ENCODE measurements around the gene ABCA8.
"Not testable (repeated sequence)": the region's sequence is repeated elsewhere in the genome, so short reads cannot be mapped to it uniquely, and the experiment has no call there.

ABCA8 gene

DNA sequence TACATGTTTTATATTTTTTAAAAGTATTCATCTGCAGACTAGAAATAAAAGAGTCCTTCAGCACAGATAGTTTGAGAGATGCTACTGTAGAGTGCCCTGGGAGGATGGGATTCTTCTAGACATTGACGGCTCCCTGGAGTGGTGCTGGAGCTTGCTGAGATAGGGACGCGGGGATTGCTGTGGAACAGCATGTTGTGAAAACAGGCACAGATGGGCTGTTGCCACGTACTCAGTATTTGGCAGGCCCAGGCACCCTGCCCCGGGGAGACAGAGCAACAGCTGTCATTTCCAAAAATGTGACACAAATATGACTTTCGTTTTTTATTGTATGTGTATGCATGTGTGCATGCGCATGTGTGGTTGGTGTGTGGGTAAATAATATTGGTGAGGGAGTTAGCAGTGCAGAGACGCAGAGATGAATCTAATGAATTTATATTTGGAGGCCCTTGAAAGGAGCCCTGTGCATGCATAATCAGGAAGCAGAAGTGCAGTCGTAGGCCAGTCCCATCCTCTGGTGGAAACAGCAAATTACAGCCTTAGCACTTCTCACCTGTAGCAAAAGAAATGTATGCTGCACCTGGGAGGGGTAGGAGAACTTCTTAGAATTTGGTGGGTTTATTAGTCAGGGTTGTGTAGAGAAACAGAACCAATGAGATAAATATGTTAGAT, 6.2 kb upstream of the ABCA8 start:
- no peak overlapping the region for H3K27ac ChIP-seq (ENCODE audit: low read depth, low read length)
- H3K4me3 ChIP-seq (ENCODE audit: insufficient read depth, low read length, poor library complexity, severe bottlenecking): no peak overlapping the region
- H3K27me3 ChIP-seq (ENCODE audit: low read length): no peaks in the 10 kb centered on the region
- no peaks in the 10 kb centered on the region for H3K36me3 ChIP-seq (ENCODE audit: low read length)
- H2AFZ ChIP-seq (ENCODE audit: low read depth, low read length, severe bottlenecking): no peak overlapping the region
- no peaks in the 10 kb centered on the region for H3K79me2 ChIP-seq (ENCODE audit: insufficient read depth, low read length)
- no peaks in the 10 kb centered on the region for H4K20me1 ChIP-seq (ENCODE audit: low read depth, low read length)
- H3K4me2 ChIP-seq (ENCODE audit: low read depth, low read length, poor library complexity, severe bottlenecking): no peak overlapping the region
- H3K9me2 ChIP-seq (replicated peaks; ENCODE audit: insufficient read depth, low read length): no peaks in the 10 kb centered on the region
- TF ChIP-seq CTCF (IDR thresholded peaks at IDR 0.05; ENCODE audit: insufficient read depth, low read length, poor library complexity, severe bottlenecking): no peak
- no peak for TF ChIP-seq EZH2phosphoT487 (conservative IDR thresholded peaks at IDR 0.05; ENCODE audit: low read length)
- H3K9ac ChIP-seq (ENCODE audit: low read length): no peak overlapping the region
- H3F3A ChIP-seq (ENCODE audit: insufficient read depth): no peaks in the 10 kb centered on the region
- no peaks in the 10 kb centered on the region for H3K9me3 ChIP-seq (ENCODE audit: insufficient read depth, low read length)

DNA sequence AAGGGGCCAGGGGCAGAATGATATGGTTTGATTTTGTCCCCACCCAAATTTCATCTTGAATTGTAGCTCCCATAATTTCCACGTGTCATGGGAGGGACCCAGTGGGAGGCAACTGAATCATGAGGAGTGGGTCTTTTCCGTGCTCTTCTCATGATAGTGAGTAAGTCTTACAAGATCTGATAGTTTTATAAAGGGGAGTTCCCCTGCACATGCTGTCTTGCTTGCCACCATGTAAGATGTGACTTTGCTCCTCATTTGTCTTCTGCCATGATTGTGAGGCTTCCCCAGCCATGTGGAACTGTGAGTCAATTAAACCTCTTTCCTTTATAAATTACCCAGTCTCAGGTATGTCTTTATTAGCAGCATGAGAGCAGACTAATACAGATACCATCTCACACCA, 3.9 kb upstream of the ABCA8 start:
- not testable (repeated sequence) for H3K27ac ChIP-seq (ENCODE audit: low read depth, low read length); H3K4me2 ChIP-seq (ENCODE audit: low read depth, low read length, poor library complexity, severe bottlenecking); H3K36me3 ChIP-seq (ENCODE audit: low read length); H4K20me1 ChIP-seq (ENCODE audit: low read depth, low read length); H3K4me3 ChIP-seq (ENCODE audit: insufficient read depth, low read length, poor library complexity, severe bottlenecking); H2AFZ ChIP-seq (ENCODE audit: low read depth, low read length, severe bottlenecking); H3K9ac ChIP-seq (ENCODE audit: low read length); H3K79me2 ChIP-seq (ENCODE audit: insufficient read depth, low read length); H3K9me2 ChIP-seq (replicated peaks; ENCODE audit: insufficient read depth, low read length); H3K9me3 ChIP-seq (ENCODE audit: insufficient read depth, low read length); H3K27me3 ChIP-seq (ENCODE audit: low read length); H3F3A ChIP-seq (ENCODE audit: insufficient read depth)

DNA sequence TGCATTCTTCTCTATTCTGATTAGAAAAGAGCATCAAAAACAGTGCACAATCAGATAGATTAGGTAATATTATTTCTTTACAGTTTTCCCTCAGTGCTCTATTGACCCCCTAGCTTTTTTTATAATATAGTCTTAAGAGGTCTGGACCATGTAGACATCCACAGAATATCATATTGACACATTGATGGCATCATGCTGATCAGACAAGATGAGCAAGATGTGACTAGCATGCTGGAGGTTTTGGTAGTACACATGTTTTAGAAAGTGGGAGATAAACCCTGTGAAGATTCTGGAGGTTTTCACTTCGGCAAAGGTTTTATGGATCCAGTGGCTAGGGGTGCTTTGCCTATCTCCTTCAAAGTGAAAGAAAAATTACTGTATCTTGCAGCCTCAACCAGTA, 2.8 kb upstream of the ABCA8 start:
- Histone ChIP-seq H3F3A (ENCODE audit: insufficient read depth) (no peaks in the 10 kb centered on the region), H3K79me2 (ENCODE audit: insufficient read depth, low read length) (no peaks in the 10 kb centered on the region), H3K9me2 (replicated peaks; ENCODE audit: insufficient read depth, low read length) (no peaks in the 10 kb centered on the region), H4K20me1 (ENCODE audit: low read depth, low read length) (no peaks in the 10 kb centered on the region), H2AFZ (ENCODE audit: low read depth, low read length, severe bottlenecking) (no peak overlapping the region), H3K27me3 (ENCODE audit: low read length) (no peaks in the 10 kb centered on the region), H3K9me3 (ENCODE audit: insufficient read depth, low read length) (no peaks in the 10 kb centered on the region), H3K27ac (ENCODE audit: low read depth, low read length) (no peak overlapping the region), H3K36me3 (ENCODE audit: low read length) (no peaks in the 10 kb centered on the region), H3K4me3 (ENCODE audit: insufficient read depth, low read length, poor library complexity, severe bottlenecking) (no peak overlapping the region), H3K4me2 (ENCODE audit: low read depth, low read length, poor library complexity, severe bottlenecking) (no peak overlapping the region), H3K9ac (ENCODE audit: low read length) (no peak overlapping the region)
- no peak for TF ChIP-seq CTCF (IDR thresholded peaks at IDR 0.05; ENCODE audit: insufficient read depth, low read length, poor library complexity, severe bottlenecking)
- TF ChIP-seq EZH2phosphoT487 (conservative IDR thresholded peaks at IDR 0.05; ENCODE audit: low read length): no peak

GRCh38 chr17:68954146-68954896, 871 bp downstream of the ABCA8 start:
- H3K36me3 ChIP-seq (ENCODE audit: low read length): no peaks in the 10 kb centered on the region
- TF ChIP-seq CTCF (IDR thresholded peaks at IDR 0.05; ENCODE audit: insufficient read depth, low read length, poor library complexity, severe bottlenecking): no peak
- TF ChIP-seq EZH2phosphoT487 (conservative IDR thresholded peaks at IDR 0.05; ENCODE audit: low read length): no peak
- no peaks in the 10 kb centered on the region for H4K20me1 ChIP-seq (ENCODE audit: low read depth, low read length)
- no peaks in the 10 kb centered on the region for H3K79me2 ChIP-seq (ENCODE audit: insufficient read depth, low read length)
- no peak overlapping the region for H3K4me2 ChIP-seq (ENCODE audit: low read depth, low read length, poor library complexity, severe bottlenecking)
- no peaks in the 10 kb centered on the region for H3K9me2 ChIP-seq (replicated peaks; ENCODE audit: insufficient read depth, low read length)
- no peak overlapping the region for H2AFZ ChIP-seq (ENCODE audit: low read depth, low read length, severe bottlenecking)
- H3K27ac ChIP-seq (ENCODE audit: low read depth, low read length): no peak overlapping the region
- no peaks in the 10 kb centered on the region for H3F3A ChIP-seq (ENCODE audit: insufficient read depth)
- H3K27me3 ChIP-seq (ENCODE audit: low read length): no peaks in the 10 kb centered on the region
- no peak overlapping the region for H3K4me3 ChIP-seq (ENCODE audit: insufficient read depth, low read length, poor library complexity, severe bottlenecking)
- H3K9me3 ChIP-seq (ENCODE audit: insufficient read depth, low read length): no peaks in the 10 kb centered on the region
- H3K9ac ChIP-seq (ENCODE audit: low read length): no peak overlapping the region

All from SU-DHL-6 (cell line).